ENCODE data around the gene CNNM2.
A peak's percentile ranks its signal among the peaks of the same experiment; 100 is the strongest.

Gene CNNM2

GRCh38 chr10:102917962-102918816 is at the start of gene CNNM2:
Gene CNNM2 (plus strand): TSS chr10:102918294. CDS start chr10:102918481, 187 bp downstream.
- peak; percentile 99 for DNase-seq (ENCODE audit: low read depth, low spot score)

DNA sequence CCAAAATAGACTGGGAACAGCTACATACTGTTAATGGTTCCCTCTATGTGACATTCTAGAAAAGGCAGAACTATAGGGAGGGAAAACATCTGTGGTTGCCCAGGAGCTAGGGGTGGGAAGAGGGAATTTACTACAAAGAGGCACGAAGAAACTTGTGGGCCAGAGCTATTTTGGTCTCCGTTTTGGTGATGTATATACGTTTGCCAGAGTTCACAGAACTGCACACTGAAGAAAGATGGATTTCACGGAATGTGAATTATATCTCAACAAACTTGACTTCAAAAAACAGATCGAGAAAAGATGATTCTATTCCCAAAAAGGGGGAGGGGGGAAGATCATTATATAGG is 49.2 kb upstream of the CNNM2 start:
- no peak for DNase-seq (ENCODE audit: low read depth, low spot score)

DNA sequence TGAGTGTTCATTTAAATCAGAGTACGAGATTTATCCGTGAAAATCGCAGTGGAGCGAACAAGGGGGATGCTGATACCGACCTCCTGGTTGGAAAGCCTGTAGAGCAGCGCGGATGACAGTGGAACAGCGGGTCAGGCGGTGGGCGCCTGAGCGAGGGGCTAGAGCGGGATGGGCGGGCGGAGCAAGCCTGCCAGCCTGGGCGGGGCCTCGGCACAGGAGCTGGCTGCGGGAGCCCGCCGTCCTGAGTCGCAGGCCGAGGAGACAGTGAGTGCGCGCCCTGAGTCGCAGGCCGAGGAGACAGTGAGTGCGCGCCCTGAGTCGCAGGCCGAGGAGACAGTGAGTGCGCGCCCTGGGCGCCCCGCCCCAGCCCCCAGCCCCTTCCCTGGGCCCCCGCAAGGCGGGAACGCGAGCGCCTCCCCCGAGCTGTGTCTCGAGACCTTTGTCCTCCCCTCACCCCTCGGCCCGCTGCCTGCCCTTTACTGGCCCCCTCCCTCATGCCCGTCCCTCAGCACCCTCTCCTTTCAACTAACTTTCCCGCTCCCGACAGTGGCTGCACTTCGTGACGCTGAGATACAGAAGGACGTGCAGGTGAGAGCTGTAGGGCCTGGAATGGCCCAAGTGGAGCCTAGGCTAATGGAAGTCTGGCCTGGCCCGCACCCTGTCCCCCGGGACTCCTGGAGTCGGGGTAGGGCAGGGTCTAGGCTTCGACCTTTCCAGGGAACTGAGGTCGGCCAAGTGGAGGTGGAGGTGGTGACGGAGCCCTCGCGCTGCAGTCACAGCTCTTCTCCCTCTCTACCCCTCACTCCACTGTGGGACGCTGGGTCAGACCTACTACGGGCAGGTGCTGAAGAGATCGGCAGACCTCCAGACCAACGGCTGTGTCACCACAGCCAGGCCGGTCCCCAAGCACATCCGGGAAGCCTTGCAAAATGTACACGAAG is 48.6 kb upstream of the CNNM2 start, which contains the start of gene AS3MT:
Gene AS3MT (plus strand): TSS at position 213 of the 941 bp plus-strand sequence. CDS start 123 bp downstream, at position 336.
- DNase-seq (ENCODE audit: low read depth, low spot score): no peak

GRCh38 chr10:102870221-102870620 is 47.9 kb upstream of the CNNM2 start:
- no peak for DNase-seq (ENCODE audit: low read depth, low spot score)

DNA sequence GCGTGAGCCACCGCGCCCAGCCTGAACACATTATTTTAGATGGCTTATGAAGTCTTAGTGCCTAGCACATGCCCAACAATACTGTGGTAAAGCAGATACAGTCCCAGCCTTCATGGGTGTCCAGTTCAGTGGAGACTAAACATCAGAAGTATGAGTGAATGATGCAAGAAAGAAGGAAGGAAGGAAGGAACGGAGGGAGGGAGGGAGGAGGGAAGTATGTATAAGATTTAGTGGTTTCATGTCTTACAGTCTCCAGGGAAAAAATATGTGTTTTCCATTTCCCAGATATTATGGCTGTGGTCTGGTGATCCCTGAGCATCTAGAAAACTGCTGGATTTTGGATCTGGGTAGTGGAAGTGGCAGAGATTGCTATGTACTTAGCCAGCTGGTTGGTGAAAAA is 45.9 kb upstream of the CNNM2 start:
- DNase-seq (ENCODE audit: low read depth, low spot score): no peak

DNA sequence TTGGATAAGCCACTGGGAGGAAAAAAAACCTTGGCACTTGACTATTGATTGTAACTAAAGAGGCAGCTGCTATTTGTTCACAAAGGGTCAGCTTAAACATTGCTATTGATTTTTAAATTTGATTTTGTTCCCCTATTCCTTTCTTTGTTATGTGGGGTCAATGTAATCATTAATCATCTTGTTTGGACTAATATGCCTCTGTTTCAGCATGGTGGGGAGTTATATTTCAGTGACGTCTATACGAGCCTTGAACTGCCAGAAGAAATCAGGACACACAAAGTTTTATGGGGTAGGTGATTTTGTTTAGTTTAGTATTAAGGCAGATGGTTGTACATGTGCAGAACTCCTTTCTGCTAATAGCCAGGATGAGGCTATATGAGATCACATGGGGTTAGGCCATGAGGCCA is 41.3 kb upstream of the CNNM2 start:
- DNase-seq (ENCODE audit: low read depth, low spot score): no peak

- no peak for DNase-seq (ENCODE audit: low read depth, low spot score)
Observed at GRCh38 chr10:102878629-102879028, 39.5 kb upstream of the CNNM2 start.

- no peak for DNase-seq (ENCODE audit: low read depth, low spot score)
Observed at GRCh38 chr10:102880256-102880655, 37.8 kb upstream of the CNNM2 start.

GRCh38 chr10:102888048-102888447 is 30.0 kb upstream of the CNNM2 start:
- DNase-seq (ENCODE audit: low read depth, low spot score): no peak

- DNase-seq (ENCODE audit: low read depth, low spot score): no peak
Observed at GRCh38 chr10:102894466-102895213, 23.5 kb upstream of the CNNM2 start.

- no peak for DNase-seq (ENCODE audit: low read depth, low spot score)
Observed at GRCh38 chr10:102900006-102900405, 18.1 kb upstream of the CNNM2 start.

- no peak for DNase-seq (ENCODE audit: low read depth, low spot score)
Observed at GRCh38 chr10:102904346-102904745, 13.7 kb upstream of the CNNM2 start.

DNA sequence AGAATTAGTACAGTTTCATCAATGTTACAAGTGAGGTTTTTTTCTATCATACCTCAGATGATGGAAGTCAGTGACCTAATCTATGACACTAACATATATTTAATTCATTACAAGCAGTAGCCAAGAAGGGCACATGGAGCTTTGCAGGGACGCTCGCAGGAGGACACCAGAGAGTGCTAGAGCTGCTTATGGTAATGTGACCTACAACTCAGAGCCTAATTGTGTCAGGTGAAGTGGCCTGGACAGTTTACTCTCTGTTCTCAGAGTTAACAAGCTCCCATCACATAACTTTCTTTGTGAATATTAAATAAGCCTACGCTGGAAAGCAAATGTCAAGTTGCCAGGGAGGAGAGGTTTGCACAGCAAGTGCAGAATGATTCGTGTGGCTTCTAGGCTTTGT is 11.6 kb upstream of the CNNM2 start:
- no peak for DNase-seq (ENCODE audit: low read depth, low spot score)

DNA sequence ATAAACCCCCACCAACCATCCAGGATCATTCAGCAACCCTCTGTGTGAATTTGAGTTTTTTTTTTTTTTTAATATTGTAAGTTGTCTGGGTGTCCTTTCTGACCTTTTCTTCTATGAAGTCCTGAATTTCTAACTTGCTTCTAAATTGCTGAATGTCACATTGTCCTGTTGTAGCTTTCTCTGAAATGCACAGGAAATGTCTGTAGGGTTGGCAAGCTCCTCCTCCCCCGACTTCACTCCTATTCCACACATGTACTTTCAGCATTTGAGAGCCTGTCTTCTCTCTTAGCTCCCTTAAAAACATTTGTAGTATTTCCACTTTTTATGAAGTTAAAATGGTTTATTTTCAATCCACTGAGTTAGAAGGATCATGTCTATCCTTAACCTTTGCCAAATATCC is 3.3 kb upstream of the CNNM2 start:
- no peak for DNase-seq (ENCODE audit: low read depth, low spot score)

GRCh38 chr10:102916173-102916572 is 1.9 kb upstream of the CNNM2 start:
- no peak for DNase-seq (ENCODE audit: low read depth, low spot score)

DNA sequence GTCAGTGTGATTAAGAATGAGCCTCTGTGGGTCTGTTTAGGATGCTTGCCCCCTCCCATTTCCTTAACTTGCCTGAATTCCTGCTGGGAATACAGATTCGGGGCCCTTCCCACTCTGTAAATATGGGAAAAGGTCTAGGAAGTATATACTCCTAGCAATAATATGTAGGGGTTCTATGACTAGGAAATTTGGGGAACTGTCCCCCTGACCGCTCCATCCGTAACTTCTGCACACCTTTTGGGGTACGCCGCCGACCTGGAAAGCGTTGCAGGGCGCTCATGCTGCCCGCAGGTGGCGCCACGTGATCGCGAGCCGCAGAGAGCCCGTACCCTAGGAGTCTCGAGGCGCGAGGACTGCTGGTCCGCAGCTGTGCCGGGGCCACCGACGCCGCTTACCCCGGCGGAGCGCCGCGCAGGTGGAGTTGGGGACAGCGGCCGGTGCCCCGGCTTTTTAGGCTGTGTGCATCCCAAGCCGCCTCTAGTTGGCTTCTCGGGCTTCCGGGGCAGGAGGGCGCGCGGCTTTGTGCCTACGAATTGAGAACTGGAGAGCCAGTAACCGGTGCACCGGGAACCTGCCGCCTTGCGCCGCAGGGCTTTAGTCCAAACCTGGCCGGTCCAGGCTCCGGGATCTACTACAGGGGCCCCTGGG is 656 bp upstream of the CNNM2 start:
- DNase-seq (ENCODE audit: low read depth, low spot score): peak; percentile 65

GRCh38 chr10:102918817-102919245 is 737 bp downstream of the CNNM2 start:
- DNase-seq (ENCODE audit: low read depth, low spot score): no peak

- no peak for DNase-seq (ENCODE audit: low read depth, low spot score)
Observed at GRCh38 chr10:102919246-102919959, 1.3 kb downstream of the CNNM2 start.

- DNase-seq (ENCODE audit: low read depth, low spot score): no peak
Observed at GRCh38 chr10:102919992-102920739, 2.1 kb downstream of the CNNM2 start.

GRCh38 chr10:102923601-102924000 is 5.5 kb downstream of the CNNM2 start:
- no peak for DNase-seq (ENCODE audit: low read depth, low spot score)

All from activated CD4-positive, CD25-positive, alpha-beta regulatory T cell treated with anti-CD3 and anti-CD28 coated beads, Interleukin-2, amount 50 U/mL, for 16 hours (primary cell).